Ramos (cell line): ENCODE measurements around the gene MT1X.

Experiments
- in situ Hi-C: fragments of 300-500 bp; cut with MboI; formaldehyde crosslinking; loops from one replicate; pipeline ENCODE4 v1.14.3; 2022; ENCODE audit warnings: low sequenced_read_pairs; ENCODE audit not compliant: unreplicated experiment

The MT1X gene

DNA sequence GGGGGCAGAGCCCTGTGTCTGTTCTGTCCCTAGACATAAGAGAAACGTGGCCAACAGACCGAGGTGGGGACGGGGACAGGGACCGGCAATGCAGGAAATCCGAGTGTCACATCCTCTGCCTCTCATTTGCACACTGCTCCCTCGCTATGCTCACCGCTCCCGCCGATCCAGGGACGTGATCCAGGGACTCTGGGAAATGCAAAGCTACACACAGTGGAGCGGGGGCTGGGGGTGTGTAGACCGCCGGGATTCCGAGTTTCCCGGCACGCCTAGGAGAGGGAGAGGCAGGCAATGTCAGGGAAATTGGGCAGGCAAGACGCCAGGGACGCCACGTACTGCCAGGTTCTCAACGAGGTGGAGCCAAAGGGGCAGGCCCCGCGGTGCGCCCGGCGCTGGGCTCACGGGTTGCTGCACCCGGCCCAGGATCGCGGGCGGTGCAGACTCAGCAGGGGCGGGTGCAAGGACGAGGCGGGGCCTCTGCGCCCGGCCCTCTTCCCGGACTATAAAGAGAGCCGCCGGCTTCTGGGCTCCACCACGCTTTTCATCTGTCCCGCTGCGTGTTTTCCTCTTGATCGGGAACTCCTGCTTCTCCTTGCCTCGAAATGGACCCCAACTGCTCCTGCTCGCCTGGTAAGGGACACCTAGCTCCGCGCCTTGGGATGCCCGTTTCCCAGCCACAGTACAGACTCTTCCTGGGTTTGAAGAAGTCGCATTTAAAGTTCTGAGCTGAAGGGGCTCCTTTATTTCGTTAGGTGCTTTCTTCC lies at the start of gene MT1X:
TSS of gene MT1X (plus strand) at position 532 of the 764 bp plus-strand sequence. CDS start at position 603, 71 bp downstream.
- in situ Hi-C loops = no loop called here

DNA sequence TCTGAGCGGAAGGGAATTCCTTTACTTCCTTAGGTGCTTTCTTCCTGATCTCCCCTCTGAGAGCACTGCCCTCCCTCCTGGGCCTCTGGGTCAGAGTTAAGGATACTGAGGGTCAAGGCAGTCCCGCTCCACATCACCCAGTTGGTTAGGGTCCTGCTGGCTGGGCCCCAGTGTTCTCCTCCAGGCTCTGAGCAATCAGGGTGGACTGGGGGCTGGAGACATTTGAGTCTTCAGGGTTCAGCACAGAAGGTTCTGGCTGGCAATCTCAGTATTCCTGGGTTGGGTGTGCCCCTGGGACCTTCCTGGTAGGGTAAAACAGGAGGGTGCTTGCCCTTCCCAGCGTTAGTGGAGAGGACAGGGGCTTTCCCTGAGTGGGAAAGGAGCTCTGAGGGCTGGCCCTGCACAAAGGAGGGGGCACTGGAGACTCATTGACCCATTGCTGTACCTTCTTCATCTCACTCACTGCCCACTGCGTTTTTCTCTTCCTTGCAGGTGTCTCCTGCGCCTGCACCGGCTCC lies 49.4 kb upstream of the MT1X start:
- in situ Hi-C loops = no loop called here

DNA sequence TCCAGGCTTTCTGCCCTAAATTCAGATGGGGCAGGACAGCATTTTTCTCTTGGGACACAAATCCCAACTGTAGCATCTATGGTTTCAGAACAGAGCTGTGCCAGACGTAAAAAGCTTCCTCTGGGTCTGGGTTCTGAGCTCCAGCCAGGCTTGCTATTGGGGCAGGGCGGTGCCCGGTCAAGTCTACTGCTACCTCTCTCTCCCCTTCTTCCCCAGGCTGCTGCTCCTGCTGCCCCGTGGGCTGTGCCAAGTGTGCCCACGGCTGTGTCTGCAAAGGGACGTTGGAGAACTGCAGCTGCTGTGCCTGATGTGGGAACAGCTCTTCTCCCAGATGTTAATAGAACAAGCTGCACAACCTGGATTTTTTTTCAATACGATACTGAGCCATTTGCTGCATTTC lies 48.7 kb upstream of the MT1X start:
- in situ Hi-C loops = no loop called here

DNA sequence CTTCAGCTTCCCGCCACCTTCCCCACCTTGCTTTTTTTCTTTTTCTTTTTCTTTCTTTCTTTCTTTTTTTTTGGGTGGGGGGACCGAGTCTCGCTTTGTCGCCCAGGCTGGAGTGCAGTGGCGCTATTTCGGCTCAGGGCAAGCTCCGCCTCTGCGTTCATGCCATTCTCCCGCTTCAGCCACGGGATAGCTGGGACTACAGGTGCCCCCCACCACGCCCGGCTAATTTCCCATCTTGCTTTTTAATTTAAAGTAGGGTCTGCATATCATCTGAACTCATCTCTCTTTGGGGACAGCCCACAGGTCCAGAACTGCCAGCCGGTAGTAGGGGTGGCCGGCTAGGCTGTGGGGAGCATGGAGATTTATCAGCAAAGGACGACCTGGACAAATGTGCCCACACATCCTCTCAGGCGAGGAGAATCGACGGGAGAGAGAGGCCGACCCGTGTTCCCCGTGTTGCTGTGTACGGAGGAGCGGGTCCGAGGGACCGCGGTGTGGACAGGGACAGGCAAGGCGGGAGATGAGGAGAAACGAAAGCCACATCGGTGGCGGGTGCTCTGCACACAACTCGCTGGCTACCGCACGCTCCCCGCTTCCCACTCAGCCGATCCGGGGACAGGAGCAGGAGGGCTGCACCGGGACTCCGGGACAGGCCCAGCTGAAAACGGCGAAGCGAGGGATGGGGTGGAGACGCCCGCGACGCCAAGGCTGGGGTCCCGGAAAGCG lies 47.4 kb upstream of the MT1X start:
- in situ Hi-C loops = no loop called here

DNA sequence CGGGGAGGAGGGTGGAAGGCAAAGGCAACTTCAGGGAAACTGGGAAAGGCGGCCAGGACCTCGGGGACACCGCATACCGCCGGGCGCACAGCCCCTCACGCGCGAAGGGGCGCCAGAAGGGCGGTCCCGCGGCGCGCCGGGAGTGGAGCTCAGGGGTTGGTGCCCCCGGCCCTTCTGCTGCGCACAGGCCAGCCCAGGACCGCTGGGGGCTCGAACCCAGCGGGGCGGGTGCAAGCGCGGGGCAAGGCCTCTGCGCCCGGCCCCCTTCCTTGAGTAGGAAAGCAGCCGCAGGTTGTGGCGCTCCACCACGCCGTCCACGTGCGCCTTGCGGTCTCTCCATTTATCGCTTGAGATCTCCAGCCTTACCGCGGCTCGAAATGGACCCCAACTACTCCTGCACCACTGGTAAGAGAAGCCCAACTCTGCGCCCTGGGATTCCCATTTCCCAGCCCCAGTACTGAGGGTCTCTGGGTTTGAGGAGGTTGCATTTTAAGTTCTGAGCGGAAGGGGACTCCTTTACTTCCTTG lies 46.8 kb upstream of the MT1X start:
- in situ Hi-C loops = no loop called here

DNA sequence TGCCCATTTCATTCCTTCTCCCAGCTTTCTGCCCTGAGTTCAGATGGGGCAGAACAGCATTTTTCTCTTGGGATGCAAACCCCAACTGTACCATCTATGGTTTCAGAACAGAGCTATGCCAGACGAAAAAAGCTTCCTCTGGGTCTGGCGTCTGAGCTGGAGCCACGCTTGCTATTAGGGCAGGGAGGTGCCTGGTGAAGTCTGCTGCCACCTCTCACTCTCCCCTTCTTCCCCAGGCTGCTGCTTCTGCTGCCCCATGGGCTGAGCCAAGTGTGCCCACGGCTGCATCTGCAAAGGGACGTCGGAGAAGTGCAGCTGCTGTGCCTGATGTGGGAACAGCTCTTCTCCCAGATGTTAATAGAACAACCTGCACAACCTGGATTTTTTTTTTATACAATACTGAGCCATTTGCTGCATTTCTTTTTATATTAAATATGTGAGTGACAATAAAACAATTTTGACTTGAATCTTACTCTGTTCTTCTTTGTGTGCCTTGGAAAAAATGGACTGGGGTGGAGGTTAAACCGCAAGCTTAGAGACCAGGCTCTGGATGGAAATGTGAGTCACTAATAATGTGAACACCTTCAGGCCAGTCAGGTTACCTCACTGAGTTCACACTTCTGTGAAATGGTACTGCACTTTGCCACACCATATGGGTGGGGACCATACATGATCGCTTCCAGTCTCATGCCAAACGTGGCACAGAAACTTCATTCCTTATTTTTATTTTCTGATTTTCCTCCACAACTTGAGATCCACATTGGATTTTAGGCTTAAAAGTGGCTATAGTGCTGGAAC lies 45.5 kb upstream of the MT1X start:
- in situ Hi-C loops = no loop called here

DNA sequence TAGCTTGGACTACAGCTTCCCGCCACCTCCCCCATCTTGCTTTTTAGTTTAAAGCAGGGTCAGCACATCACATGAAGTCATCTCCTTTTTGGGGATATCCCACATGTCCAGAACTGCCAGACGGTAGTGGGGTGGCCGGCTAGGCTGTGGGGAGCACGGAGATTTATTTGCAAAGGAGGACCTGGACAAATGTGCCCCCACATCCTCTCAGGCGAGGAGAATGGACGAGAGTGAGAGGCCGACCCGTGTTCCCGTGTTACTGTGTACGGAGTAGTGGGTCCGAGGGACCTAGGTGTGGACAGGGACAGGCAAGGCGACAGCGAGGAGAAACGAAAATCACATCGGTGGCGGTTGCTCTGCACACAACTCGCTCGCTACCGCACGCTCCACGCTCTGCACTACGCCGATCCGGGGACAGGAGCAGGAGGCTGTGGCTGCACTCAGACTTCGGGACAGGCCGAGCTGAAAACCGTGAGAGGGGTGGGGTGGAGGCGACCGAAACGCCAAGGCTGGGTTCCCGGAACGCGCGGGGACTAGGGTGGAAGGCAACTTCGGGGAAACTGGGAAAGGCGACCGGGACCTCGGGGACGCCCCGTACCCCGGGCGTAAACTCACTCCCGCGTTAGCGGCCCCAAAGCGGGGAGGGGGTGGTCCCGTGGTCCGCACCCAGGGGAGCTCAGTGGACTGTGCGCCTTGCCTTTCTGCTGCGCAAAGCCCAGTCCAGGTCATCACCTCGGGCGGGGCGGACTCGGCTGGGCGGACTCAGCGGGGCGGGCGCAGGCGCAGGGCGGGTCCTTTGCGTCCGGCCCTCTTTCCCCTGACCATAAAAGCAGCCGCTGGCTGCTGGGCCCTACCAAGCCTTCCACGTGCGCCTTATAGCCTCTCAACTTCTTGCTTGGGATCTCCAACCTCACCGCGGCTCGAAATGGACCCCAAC lies 44.2 kb upstream of the MT1X start, which contains the start of gene MT1A:
TSS of gene MT1A (plus strand) at position 853 of the 937 bp plus-strand sequence. CDS start at position 926, 73 bp downstream.
- in situ Hi-C loops = no loop called here

DNA sequence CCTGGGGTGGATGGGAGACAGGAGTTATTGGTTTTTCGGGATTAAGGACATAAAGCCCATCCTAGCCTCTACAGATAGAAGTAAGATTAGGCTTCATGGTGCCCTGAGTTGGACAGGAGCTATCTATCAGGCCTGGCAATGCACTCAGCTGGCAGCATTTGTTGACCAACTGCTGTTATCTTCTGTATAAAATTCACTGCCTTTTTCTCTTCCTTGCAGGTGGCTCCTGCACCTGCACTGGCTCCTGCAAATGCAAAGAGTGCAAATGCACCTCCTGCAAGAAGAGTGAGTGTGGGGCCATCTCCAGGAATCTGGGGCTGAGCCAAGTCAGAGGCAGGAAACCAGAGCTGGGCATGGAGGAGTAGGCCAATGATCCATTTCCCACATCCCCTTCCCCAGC lies 43.2 kb upstream of the MT1X start:
- in situ Hi-C loops = no loop called here

DNA sequence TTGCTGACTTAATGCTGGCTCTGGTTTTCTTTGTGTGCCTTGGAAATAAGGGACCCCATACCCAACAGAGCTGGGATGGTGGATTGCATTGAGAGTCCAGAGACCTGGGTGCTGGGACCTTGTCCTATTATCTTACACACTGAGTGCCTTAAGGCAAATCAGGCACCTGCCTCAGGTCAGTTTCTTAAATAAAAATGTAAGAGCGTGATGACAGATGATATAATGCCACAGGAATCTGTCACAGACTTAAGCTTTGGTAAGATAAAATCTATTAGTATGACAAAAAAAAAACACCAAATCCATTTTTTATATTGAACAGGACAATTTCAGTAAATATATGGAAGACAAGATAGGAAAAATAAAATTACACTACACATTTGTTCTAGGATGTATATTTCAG lies 42.2 kb upstream of the MT1X start:
- in situ Hi-C loops = no loop called here

DNA sequence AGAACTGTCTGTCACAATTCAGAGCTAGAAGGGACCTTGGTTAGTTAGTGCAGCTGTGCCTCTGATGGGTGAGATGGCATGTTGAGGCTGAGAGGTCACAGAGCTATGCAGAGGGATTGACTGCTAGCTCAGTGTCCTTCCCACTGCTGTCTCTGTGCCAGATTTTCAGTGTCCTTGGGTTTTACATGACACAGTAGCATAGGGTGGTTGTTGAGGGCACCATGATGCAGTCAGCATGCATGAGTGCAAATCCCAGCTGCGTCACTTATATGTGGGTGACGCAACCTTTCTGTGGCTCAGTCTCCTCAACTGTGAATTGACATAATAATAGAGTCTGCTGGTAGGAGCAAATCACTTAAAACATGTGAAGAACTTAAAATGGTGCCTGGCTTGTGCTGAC lies 41.1 kb upstream of the MT1X start:
- in situ Hi-C loops = no loop called here

DNA sequence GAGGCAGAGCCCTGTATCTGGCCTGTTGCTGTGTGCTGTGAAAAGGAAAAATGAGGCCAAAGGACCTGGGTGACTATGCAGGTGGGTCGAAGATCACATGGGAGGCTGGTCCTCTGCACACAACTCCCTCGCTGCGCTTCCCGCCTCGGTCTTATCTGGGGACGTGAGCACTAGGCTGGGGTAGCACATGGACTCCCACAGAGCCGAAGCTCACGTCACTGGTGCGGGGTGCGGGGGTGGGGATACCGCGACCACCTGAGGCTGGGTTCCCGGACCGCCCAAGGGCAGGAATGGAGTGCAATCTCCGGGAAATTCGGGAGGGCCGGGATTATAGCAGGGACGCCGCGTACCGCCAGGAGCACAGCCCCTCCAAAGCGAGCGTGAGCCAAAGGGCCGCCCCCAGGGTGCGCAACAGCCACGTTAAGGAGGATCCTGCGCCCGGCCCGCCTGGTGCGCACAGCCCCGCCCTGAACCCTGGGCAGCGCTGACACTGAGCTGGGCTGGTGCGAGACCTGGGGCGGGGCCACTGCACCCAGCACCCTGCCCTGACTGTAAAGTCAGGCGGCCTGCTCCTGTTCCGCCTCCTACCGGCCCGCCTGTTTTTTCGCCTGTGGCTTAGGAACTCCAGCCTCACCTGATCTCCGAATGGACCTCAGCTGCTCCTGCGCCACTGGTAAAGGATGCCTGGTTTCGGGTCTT lies 39.0 kb upstream of the MT1X start:
- in situ Hi-C loops = no loop called here

DNA sequence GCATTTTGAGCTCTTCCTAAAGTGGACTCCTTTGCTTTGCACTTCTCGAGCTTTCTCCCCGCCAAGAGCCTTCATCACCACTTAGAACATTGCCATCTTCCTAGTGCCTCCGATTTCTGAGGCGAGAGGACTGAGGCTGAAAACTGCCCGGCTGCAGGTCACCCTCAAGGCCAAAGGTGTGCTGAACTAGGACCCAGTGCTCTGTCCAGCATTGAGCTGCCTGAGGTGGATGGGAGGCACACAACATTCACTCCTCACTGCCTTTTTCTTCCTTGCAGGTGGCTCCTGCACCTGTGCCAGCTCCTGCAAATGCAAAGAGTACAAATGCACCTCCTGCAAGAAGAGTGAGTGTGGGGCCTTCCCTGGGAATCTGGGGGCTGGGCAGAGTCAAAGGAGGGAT lies 38.4 kb upstream of the MT1X start:
- in situ Hi-C loops = no loop called here

DNA sequence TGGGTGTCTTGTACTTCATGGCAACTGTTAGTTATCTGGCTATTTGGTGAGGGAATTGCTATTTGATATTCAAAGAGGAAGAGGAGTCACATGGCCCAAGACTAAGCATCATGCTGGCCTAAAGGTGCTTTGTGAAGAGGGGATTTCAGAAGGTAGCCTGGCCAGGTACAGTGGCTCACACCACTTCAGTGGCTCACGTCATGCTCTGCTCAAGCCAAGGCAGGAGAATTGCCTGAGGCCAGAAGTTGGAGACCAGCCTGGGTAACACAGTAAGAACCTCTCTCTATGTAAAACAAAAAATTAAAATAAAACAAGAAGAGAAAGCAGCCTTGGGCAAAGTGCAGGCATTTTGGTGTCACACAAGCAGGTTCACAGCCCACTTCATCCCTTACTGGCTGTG lies 37.0 kb upstream of the MT1X start:
- in situ Hi-C loops = no loop called here

DNA sequence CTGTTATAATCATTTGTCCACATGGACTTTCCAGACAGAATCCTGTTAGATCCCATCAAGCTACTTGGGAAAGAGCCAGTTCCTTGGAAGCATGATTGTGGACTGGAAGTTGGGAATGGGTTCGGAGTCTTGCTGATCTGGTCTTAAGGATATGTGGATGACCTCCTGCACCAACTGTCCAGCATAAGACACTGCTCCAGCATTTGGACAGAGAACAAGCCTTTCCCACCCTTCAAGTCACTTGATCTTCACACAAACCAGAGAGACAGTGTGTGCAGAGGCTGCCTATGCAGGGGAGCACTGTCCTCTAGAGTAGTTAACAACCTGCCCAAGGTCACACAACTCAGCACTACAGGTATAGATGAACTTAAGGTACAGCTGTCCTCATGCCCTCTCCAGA lies 36.4 kb upstream of the MT1X start:
- in situ Hi-C loops = no loop called here

DNA sequence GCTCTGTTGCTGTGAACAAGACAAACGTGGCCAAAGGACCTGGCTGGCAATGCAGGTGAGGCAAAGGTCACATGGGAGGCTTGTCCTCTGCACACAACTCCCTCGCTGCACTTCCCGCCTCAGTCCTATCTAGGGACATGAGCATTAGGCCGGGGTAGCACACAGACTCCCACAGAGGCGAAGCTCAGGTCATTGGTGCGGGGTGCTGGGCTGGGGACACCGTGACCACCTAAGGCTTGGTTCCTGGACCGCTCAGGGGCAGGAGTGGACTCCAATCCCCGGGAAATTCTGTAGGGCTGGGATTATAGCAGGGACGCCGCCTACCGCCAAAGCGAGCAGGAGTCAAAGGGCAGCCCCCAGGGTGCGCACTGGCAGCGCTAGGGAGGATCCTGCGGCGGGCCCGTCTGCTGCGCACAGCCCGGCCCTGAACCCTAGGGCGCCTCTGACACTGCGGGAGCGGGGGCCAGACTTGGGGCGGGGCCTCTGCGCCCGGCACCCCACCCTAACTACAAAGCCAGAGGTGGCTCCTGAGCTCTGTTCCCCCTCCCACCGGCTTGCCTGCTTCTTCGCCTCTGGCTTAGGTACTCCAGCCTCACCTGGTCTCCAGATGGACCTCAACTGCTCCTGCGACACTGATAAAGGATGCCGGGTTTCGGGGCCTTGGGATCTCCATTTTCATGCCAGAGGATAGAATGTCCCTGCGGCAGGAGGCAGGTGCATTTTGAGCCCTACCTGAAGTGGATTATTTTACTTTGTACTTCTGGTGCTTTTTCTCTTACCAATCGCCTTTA lies 34.4 kb upstream of the MT1X start:
- in situ Hi-C loops = no loop called here

DNA sequence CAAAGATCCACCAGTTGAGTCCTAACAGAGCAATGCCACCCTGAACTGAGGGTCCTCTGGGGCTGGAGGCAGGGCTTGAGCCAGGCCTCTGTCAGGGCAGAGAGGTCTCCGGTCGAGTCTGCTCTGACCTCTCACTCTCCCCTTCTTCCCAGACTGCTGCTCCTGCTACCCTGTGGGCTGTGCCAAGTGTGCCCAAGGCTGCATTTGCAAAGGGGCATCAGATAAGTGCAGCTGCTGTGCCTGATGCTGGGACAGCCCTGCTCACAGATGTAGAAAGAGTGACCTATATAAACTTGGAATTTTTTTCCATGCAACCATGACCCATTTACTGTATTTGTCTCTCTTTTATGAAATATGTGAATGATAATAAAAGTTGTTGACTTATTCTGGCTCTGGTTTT lies 33.0 kb upstream of the MT1X start:
- in situ Hi-C loops = no loop called here

DNA sequence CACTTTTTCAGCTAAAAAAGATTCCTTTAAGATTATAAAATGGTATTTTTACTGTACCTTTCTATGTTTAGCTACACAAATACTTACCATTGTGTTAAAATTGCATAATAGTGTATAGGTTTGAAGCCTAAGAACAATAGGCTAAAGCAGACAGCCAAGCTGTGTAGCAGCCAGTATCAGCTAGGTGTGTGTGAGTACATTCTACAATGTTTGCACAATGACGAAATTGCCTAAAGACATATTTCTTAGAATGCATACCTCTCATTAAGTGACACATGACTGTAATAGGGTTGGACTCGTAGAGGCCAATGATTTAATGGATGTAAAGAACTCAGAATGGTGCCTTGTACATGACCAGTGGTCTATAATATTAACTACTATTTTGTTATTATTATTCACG lies 32.5 kb upstream of the MT1X start:
- in situ Hi-C loops = no loop called here

DNA sequence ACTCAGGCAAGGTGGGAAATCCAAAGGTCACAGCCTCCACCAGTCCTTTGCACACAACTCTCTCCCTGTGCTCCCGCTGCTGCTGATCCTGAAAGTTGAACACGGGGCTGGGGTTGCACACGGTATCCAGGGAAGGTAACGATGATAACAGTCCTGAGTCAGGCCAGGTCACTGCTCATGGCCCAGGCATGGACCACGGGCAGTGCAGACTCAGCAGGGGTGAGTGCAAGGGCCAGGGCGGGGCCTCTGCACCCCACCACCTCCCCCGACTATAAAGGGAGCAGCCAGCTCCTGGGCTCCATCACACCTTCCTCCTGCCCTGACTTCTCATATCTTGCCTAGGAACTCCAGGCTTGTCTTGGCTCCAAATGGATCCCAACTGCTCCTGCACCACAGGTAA lies 30.7 kb upstream of the MT1X start, which contains the start of gene MT1B:
TSS of gene MT1B (plus strand) at position 301 of the 400 bp plus-strand sequence. CDS start at position 369, 68 bp downstream.
- in situ Hi-C loops = no loop called here
